GM21737 (cell line): ENCODE results near the gene NOC2L.
"Not testable (repeated sequence)": the region's sequence is repeated elsewhere in the genome, so short reads cannot be mapped to it uniquely, and the experiment has no call there.

Experiments used
- ATAC-seq: cut with Tn5 transposase; IDR thresholded peaks from one replicate; pipeline ENCODE4 v1.9.1; 2021; ENCODE audit warnings: mild to moderate bottlenecking, moderate library complexity; ENCODE audit not compliant: unreplicated experiment

NOC2L gene

DNA sequence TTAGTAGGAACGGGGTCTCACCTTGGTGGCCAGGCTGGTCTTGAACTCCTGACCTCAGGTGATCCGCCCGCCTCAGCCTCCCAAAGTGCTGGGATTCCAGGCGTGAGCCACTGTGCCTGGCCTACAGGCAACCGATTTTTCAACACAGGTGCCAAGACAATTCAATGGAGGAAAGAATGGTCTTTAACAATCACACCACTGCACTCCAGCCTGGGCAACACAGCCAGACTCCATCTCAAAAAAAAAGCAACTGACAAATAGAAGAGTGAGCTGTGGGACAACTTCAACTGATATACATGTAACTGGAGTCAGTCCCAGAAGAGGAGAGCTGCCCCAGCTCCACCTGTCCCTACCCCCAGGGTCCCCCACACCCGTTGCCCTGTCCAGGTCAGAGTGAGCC is 35.5 kb upstream of the NOC2L start:
- not testable (repeated sequence) for ATAC-seq

DNA sequence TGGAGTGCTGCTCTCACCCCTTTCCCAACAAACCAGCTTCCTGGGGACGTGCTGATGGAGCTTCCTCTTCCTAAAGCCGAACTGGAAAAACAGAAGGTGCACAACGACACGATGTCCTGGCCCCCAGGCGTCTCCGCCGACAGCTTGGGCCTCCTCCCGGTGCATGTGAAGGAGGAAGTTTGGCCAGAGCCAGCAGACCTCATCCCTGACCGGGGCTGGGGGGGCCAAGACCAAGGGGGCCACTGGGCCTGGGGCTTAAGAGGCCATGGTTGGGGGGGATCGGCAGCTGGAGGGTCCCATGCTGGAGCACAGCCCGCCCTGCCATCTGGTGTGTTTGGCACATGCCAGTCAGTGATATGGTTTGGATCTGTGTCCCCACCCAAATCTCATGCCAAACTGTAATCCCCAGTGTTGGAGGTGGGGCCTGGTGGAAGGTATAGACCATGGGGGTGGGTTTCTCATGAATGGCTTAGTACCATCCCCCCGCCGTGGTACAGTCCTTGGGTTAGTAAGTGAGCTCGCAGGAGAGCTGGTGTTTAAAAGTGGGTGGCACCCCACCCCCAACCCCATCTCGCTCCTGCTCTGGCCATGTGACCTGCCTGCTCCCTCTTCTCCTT is 34.4 kb upstream of the NOC2L start:
- ATAC-seq, result no peak

DNA sequence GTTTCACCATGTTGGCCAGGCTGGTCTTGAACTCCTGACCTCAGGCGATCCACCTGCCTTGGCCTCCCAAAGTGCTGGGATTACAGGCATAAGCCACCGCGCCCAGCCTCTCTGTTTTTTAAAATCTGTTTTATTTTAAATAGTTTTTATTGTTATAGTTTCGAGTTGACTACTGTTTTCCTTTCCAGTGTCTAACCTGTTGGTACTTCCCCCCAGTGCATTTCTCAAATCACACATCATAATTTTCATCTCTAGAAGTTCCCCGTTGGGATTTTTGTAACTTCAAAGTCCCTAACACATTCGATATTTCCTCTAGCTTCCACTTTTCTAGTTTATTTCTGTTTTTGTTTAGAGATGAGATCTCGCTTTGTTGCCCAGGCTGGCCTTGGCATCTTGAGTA is 33.3 kb upstream of the NOC2L start:
- no peak for ATAC-seq

DNA sequence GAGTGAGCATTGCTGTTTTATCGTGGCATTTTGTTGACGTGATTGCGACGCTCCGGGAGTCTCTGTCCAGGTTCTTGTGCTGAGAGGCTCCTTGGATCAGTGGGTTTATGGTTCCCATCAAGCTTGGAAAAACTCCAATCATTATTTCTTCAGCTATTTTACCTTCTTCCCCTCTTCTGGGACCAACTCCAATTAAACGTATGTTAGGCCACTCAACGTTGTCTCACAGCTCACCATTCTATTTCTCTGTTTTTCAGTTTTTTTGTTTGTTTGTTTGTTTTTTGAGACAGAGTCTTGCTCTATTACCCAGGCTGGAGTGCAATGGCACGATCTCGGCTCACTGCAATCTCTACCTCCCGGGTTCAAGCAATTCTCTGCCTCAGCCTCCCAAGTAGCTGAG is 32.8 kb upstream of the NOC2L start:
- ATAC-seq, result no peak

DNA sequence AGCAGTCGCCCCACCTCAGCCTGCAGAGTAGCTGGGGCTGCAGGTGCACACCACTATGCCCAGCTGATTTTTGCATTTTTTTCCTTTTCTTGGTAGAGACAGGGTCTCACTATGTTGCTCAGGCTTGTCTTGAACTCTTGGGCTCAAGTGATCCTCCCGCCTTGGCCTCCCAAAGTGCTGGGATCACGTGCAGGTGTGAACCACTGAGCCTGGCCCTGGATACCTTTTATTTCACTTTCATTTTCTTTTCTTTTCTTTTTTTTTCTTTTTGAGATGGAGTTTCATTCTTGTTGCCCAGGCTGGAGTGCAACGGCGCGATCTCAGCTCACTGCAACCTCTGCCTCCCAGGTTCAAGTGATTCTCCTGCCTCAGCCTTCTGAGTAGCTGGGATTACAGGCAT is 32.2 kb upstream of the NOC2L start:
- not testable (repeated sequence) for ATAC-seq

DNA sequence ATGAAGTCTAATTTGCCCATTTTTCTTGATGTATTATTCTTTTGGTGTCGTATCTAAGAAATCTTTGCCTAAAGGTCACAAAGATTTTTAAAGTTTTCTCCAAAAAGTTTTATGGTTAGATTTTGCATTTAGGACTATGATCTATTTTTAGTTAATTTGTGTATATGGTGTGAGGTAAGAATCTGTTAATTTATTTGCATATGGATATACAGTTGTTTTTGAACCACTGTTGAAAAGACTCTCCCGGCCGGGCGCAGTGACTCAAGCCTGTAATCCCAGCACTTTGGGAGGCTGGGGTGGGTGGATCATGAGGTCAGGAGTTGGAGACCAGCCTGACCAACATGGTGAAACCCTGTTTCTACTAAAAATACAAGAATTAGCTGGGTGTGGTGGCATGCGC is 29.0 kb upstream of the NOC2L start:
- not testable (repeated sequence) for ATAC-seq

DNA sequence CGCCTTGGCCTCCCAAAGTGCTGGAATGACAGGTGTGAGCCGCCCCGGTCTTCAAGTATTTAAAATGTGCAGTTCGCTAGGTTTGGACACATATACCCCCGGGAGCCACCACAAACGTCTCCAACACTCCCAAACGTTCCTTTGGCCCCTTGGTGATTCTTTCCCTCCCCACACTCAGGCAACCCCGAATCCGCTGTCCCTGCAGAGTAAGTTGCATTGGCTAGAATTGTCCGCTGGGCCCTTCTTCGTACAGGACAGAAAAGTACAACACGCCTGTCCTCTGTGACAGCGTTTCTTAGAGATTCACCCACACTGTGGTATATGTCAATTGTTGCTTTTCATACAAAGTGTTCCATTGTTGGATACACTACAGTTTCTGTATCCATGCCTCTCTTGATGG is 26.1 kb upstream of the NOC2L start:
- ATAC-seq, result no peak

DNA sequence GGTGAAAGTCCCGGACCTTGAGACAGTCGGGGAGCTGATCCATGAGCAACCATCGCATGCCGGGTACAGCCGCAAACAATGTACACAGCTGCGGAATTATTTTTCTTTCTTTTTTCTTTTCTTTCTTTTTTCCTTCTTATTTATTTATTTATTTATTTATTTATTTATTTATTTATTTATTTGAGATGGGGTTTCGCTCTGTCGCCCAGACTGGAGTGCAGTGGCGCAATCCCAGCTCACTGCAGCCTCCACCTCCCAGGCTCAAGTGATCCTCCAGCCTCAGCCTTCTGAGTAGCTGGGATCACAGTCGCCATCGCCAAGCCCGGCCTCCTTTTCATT is 25.4 kb upstream of the NOC2L start:
- no peak for ATAC-seq

DNA sequence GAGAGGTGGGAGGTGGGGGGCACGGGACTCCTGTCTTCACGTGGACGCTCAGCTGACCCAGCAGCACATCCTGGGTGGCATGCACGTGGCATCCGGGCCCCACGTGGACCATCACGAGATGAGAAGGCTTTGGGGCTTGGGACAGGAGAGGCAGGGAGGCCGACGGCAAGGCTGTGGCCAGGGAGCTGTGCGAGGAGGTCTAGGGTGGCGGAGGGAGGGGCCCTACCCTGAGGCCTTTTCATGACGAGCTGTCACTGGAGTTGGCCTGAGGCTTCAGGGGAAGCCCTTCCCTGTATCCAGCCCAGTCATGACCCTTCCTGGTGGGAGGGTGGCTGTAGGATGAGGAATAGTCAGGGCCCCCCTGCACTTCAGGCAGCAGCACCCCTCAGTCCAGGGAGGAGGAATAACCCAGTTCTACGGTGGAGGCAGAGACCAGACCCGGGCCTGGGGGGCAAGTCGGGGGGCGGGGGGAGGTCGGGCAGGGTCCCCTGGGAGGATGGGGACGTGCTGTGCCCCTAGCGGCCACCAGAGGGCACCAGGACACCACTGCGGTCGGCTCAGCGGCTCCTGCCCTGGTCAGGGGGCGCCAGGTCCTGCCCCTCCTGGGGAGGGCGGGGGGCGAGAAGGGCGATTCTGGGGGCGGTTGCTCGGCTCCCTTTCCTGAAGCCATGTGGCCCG is 24.9 kb upstream of the NOC2L start:
- ATAC-seq, result no peak

DNA sequence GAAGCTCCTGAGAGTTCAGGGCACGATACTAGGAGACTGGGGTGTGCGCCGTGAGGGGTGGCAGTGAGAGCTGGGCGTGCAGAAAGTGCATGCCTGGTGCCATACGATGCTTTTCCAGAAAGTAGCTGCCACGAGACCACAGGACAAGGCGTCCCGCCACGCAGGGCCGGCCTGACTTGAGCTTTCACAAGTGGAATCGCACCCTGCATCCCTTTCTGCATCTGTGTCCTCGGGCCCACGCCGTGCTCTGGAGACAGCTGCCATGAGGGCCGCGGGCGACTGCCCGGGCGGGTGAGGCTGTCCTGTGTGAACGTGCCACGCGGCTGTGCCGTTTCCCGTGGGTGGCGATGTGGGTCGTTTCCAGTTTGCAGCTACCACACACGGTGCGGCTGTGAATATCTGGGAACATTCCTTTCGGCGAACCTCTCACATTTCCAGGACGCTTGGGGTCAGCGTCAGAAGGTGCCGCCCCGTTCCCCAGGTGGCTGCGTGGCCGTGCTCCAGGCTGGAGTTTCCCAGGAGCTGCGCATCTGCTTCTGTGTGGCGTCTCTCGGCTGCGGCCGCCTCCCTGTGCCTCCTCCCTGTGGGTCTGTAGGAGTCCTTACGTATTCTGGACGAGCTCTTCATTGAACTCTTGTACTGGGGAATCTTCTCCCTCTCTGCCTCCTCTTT is 23.8 kb upstream of the NOC2L start:
- no peak for ATAC-seq

DNA sequence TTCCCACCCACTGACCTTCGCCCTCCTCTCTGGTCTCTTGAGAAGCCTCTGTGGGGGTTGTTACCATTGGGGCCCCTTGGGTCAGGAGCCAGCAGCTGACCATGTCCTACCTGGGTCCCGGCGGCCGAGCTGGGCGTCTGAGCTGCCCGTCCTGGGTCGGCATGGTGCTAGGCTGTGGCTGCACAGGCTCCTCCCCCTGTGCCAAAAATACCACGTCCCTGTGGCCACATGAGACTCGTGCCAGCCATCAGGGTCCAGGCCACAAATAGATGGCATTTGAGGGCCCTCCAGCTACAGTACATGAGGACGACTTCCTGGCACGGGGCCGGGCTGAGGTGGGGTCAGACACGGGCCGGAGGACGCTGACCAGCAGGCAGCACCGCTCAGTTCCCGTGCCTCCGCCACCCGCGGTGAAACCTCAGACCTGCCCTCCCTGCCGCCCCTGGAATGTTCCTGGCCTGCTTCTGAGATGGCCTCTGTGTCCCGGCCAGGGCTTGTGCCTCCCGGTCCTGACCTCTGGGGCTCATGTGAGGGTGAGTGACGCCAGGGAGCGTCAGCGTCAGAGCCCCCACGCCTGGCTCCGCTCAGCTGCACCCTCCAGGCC is 23.0 kb upstream of the NOC2L start, which contains the start of gene PERM1:
PERM1 (minus strand) TSS at position 139 of the 604 bp plus-strand sequence. CDS start 1,064 bp downstream, outside the sequence.
- ATAC-seq, result no peak

DNA sequence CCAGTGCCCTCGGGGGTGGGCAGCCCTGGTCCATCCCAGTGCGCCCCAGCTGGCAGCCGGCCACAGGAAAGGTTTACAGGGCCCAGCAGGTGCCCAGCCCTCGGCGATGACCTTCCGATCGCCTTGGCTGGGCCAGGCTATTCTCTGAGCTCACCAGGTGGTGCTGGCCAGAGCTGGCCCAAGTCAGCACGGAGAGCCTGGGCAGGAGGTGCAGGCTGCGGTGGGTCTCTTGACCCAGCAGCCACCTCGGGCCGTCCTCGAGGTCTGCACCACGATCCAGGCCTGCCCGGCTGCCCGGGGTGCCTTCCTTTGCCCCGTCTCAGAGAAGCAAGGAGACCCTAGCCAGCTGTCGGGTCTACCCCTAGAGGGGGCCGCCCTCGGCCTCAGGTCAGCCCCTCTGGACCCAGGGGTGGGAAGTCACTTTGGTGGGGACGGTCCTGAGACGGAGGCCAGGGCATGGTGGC is 22.5 kb upstream of the NOC2L start:
- no peak for ATAC-seq

DNA sequence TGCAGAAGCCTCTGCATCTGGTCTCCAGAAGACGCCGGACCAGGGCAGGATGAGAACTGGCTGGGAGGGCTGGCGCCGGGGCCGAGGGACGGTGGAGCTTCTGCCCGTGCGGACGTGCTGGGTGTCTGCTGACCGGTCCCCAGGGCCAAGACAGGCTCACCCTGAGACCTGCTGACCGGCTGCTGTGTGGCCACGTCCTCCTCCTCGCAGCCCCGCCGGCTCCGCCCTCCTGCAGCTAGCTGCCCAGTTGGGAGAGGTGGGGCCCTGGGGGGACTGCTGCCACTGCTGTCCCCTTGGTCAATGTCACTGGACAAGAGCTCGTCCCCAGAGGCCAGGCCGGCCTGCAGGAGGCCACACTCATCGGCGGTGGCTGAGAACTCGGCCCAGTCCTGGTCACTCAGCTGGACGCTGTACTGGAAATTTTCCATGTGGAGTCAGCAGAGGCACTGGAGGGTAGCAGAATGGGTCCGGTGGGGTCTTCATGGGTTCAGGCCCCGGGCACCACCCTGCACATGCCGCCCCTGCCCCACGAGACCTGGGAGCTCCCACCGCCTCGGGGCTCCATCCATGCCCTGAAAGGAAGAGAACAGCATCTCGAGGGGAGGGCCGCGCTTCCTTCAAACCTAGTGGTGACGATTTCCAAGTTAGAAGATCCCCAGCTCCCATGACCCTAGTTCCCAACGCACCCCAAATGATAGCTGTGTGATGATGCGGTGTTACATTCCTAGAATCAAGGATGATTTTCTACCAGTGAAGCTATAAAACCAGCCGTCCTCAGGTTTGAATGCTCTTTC is 21.7 kb upstream of the NOC2L start:
- ATAC-seq, result no peak

DNA sequence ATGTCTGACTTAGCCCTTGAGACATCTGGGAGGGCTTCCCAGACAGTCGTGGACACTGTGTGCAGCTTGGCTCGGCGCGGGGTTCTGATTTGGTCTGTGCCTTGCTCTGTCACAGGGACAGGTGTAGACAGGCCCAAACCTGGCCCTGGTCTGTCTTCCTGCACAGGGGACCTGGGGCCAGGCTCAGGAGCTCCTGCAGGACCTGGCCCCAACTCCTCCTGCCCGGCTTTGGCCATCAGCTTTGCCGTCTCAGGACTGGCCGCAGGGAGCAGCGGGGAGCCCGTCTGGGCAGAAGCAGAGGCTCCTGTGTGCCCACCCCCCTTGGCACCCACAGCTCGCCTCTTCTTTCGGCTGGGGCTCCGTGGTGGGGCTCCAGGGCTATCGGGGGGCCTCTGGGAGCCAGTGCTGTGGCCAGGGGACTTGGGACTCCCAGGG is 21.1 kb upstream of the NOC2L start:
- ATAC-seq, result no peak

DNA sequence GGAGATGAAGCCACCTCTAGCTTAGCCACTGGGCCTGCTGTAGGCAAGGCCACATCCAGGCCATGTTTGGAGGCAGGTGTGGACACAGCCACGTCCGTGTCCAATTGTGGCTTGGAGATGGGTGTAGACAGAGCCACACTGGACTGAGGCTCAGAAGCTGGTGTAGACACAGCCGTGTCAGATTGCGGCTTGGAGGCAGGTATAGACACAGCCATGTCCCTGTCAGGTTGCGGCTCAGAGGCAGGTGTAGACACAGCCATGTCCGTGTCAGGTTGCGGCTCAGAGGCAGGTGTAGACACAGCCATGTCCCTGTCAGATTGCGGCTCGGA is 20.7 kb upstream of the NOC2L start:
- ATAC-seq, result no peak

DNA sequence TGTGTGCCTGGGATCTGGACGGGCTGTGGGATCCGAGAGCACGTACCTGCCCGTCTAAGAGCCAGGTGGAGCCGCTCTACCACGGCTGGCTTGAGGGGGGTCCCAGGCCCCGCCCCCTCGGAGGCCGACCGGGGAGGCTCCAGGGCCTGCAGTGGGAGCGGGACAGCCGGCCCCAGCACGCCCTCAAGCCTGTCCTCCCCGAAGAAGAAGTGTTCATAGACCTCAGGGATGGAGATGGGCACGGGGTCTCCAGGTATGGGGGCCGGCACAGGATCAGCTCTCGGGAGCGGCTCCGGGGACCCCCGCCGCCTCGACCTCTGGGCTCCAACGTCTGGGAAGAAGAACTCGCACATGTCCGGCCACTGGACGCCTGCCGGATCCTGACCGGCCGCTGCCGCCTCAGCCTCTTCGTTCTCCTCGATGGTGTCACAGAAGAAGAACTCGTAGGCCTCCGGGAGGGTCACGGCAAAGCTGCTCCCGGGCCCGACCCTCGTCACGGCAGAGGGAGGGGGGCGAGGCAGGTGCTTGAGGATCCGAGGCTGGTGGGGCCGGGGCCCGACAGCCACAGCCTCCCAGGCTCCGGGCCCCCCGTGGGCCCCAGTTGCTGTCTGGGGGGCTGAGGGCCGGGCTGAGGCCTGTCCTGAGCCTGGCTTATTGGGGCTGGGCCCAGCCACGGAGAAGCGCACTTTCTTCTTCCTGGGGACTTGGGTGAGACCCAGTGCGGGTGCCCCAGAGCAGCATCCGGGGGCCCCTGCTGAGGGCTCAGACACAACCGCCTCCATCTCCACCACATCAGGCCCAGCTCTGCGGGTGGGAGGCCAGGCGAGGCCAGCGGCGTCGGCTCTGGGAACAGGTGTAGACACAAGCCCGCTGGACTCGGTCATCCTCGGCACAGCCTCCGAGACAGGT is 20.0 kb upstream of the NOC2L start:
- no peak for ATAC-seq

DNA sequence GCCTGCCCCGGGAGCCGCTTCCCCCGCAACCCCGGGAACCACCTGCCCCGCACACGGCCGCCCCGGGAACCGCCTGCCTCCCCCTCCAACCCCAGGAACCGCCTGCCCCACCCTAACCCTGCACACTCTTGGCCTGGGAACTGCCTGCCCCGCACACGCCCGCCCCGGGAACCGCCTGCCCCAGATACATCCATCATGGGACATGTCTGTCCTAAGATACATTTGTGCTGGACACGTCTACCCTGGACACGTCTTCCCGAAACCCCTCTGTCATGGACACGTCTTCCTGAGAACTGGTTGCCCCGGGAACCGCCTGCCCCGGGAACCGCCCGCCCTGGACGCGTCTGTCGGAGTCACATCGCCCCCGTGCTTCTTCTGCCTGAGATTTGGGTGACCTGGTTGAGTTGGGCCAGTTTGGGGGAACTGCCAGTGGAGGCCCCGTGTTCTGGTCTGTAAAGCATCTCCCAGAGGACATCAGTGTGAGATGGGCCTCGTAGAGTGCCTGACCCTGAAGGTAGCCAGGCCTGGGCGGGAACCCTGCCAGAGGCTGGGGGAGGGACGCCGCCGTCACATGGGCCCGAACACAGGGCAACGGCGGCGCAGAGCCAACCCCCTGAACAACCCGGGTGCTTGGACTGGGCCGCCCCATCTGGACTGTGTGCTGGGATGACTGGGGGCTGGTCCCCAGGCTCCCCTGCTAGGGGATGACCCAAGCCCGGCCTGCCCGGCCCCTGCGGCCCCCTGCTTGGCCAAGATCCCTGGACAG is 19.2 kb upstream of the NOC2L start:
- ATAC-seq, result no peak

DNA sequence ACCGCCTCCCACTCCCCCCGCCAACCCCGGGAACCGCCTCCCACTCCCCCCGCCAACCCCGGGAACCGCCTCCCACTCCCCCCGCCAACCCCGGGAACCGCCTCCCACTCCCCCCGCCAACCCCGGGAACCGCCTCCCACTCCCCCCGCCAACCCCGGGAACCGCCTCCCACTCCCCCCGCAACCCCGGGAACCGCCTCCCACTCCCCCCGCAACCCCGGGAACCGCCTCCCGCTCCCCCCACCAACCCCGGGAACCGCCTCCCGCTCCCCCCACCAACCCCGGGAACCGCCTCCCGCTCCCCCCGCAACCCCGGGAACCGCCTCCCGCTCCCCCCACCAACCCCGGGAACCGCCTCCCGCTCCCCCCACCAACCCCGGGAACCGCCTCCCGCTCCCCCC is 17.7 kb upstream of the NOC2L start:
- not testable (repeated sequence) for ATAC-seq

DNA sequence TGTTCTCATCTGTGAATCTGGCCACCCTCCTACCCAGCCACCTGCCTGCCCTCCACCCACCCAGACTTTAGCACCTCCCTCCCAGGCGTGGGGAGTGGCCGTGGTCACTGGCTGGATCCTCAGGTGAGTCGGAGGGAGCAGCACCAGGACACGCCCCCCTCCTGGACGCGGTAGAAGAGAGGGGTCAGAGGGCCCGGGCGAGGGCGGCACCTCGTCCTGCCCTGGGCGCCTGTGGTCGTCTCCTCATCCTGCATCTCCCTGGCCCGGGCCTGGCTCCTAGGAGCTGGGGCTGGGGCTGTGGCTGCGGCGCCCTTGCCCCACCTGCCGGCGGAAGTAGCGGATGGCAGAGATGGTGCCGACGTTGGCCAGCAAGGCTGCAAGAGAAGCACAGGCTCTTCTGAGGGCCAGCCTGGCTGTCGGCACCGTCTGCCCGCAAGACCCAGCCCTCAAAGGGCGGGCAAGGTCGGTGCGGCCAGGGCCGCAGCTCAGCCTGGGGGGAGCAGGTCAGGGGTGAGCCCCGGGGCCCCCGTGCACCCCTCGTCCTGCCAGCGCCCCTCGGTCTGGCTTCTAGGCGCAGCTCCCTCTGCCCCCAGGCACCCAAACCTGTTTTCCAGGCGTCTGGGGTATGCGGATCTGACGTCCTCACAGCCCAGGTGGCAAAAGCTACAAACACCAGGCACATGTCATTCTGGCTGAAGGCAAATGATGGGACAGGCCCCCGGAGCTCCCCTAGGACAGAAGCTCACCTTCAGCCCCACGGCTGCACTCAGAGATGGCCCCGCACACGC is 17.0 kb upstream of the NOC2L start:
- no peak for ATAC-seq
